AG04449 (cell line): Measurements from ENCODE around the gene ABAT.

ENCODE experiments used
- CTCF ChIA-PET: fragments of 350-600 bp; formaldehyde crosslinking; extraction: SDS; loops from one replicate; lab custom pipeline; 2021; ENCODE audit warnings: antibody characterized with exemption; lab: Yijun Ruan, JAX
- POLR2A ChIA-PET: fragments of 400-600, 350-600 bp; formaldehyde crosslinking; extraction: SDS; loops from one replicate; lab custom pipeline; 2020; ENCODE audit warnings: antibody characterized with exemption, inconsistent platforms; lab: Yijun Ruan, JAX
- DNase-seq: peaks from one replicate; pipeline ENCODE4 v3.0.0-alpha.2; 2010; ENCODE audit warnings: low read depth, low spot score
- H3K4me3 ChIP-seq: 2 replicates; pipeline ENCODE4 v1.5.1; 2011; ENCODE audit warnings: low read depth, mild to moderate bottlenecking, control low read depth, low read length
- CTCF ChIP-seq: IDR thresholded peaks from one replicate; pipeline ENCODE4 v1.5.1; 2011; ENCODE audit warnings: mild to moderate bottlenecking, moderate library complexity, low read length, control low read depth, inconsistent platforms; ENCODE audit not compliant: insufficient read depth; ENCODE audit errors: missing control alignments

ABAT gene

GRCh38 chr16:8807189-8807588, 132.8 kb downstream of the ABAT start:
- no peak for TF ChIP-seq CTCF
- POLR2A ChIA-PET: interaction anchor here (1.4 kb wide), 1 partner anchor 9 kb away, joined by 3 read pairs; no protein-coding TSS in a partner anchor
- no peak overlapping the region for H3K4me3 ChIP-seq
- CTCF ChIA-PET: no interaction called here
- no peak for DNase-seq

GRCh38 chr16:8808009-8808408, 133.6 kb downstream of the ABAT start:
- no peak for TF ChIP-seq CTCF
- no peak for DNase-seq
- CTCF ChIA-PET: no interaction called here
- H3K4me3 ChIP-seq: no peak overlapping the region
- POLR2A ChIA-PET: no interaction called here

- ChIA-PET CTCF (interaction anchor here (1.1 to 3.7 kb wide), 2 partner anchors 10 to 75 kb away, joined by 3 to 11 read pairs; partner anchors contain the start of genes PMM2 and TMEM186), POLR2A (no interaction called here)
Observed at GRCh38 chr16:8808613-8809353, 134.4 kb downstream of the ABAT start.

GRCh38 chr16:8812162-8812843, 137.9 kb downstream of the ABAT start:
- H3K4me3 ChIP-seq: no peak overlapping the region
- DNase-seq: no peak
- POLR2A ChIA-PET: no interaction called here
- no peak for TF ChIP-seq CTCF
- CTCF ChIA-PET: interaction anchor here (2.0 to 3.7 kb wide), 3 partner anchors 11 to 68 kb away, joined by 6 to 11 read pairs (median 10); partner anchors contain the start of genes PMM2 and TMEM186

More at GRCh38 chr16:8808613-8809353, 134.4 kb downstream of the ABAT start:
- no peak overlapping the region for H3K4me3 ChIP-seq
- DNase-seq: no peak
- no peak for TF ChIP-seq CTCF

- POLR2A ChIA-PET: no interaction called here
- DNase-seq: no peak
- CTCF ChIA-PET: no interaction called here
- TF ChIP-seq CTCF: no peak
- no peak overlapping the region for H3K4me3 ChIP-seq
Observed at GRCh38 chr16:8814095-8814806, 139.8 kb downstream of the ABAT start.
